ENCODE data around the gene DDX5. TPM values are rescaled to one million over a fixed set of nuclear protein-coding genes. Genes with fewer than 3 reads are reported as not detected.

DDX5 gene
- total and polyA plus RNA-seq, 9 donors = 216 to 494 (median 418) TPM

- peaks cover 3% of the 10 kb centered on the region for H3K27me3 ChIP-seq (ENCODE audit: control insufficient read depth, insufficient read depth, low read length)
- peak overlapping the region; percentile 100 for H3K4me3 ChIP-seq (ENCODE audit: low read length)
- H3K36me3 ChIP-seq (ENCODE audit: control insufficient read depth, insufficient read depth, low read length) = peaks cover 52% of the 10 kb centered on the region
- peak; percentile 35 for DNase-seq
- peak overlapping the region; percentile 100 for H3K27ac ChIP-seq (ENCODE audit: low read length)
- H3K4me1 ChIP-seq (ENCODE audit: control insufficient read depth, insufficient read depth, low read length) = peaks cover 15% of the 10 kb centered on the region
- 28% methylated on average over 4 of the region's 7 CpGs for WGBS (ENCODE audit: insufficient coverage)
- H3K9me3 ChIP-seq (replicated peaks; ENCODE audit: control insufficient read depth, low read depth, low read length) = no peaks in the 10 kb centered on the region
Measured at GRCh38 chr17:64503821-64504768, 2.0 kb downstream of the DDX5 start.

GRCh38 chr17:64503341-64503740, 2.7 kb downstream of the DDX5 start:
- Histone ChIP-seq H3K4me1 (ENCODE audit: control insufficient read depth, insufficient read depth, low read length) (peaks cover 11% of the 10 kb centered on the region), H3K27me3 (ENCODE audit: control insufficient read depth, insufficient read depth, low read length) (peaks cover 3% of the 10 kb centered on the region), H3K4me3 (ENCODE audit: low read length) (no peak overlapping the region), H3K9me3 (replicated peaks; ENCODE audit: control insufficient read depth, low read depth, low read length) (no peaks in the 10 kb centered on the region), H3K36me3 (ENCODE audit: control insufficient read depth, insufficient read depth, low read length) (peaks cover 54% of the 10 kb centered on the region), H3K27ac (ENCODE audit: low read length) (peak overlapping the region; percentile 38)
- DNase-seq = no peak
- WGBS (ENCODE audit: insufficient coverage) = 69% methylated on average over 5 of the region's 5 CpGs

DNA sequence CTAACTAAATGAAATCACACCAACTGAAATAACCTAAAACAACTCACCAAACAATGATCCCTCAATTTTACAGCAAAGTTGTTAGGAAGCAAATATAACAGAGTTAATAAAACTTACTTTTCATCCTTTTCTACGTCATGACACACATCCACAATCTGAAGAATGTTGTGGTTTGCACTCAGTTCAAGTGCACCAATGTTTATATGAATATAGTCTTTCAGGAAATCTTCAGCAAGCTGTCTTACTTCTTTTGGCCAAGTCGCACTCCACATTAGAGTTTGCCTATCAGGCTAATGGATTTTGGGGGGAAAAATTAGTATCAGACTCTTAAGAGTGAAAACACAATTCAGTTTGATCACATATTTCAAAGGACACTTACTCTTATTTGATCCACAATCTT, 3.3 kb downstream of the DDX5 start:
- no peak overlapping the region for H3K4me3 ChIP-seq (ENCODE audit: low read length)
- peak overlapping the region; percentile 38 for H3K27ac ChIP-seq (ENCODE audit: low read length)
- no peak for DNase-seq
- peaks cover 3% of the 10 kb centered on the region for H3K27me3 ChIP-seq (ENCODE audit: control insufficient read depth, insufficient read depth, low read length)
- WGBS (ENCODE audit: insufficient coverage) = no CpG with 5 or more reads among the region's 2 CpGs
- H3K36me3 ChIP-seq (ENCODE audit: control insufficient read depth, insufficient read depth, low read length) = peaks cover 56% of the 10 kb centered on the region
- no peaks in the 10 kb centered on the region for H3K9me3 ChIP-seq (replicated peaks; ENCODE audit: control insufficient read depth, low read depth, low read length)
- H3K4me1 ChIP-seq (ENCODE audit: control insufficient read depth, insufficient read depth, low read length) = peaks cover 11% of the 10 kb centered on the region

DNA sequence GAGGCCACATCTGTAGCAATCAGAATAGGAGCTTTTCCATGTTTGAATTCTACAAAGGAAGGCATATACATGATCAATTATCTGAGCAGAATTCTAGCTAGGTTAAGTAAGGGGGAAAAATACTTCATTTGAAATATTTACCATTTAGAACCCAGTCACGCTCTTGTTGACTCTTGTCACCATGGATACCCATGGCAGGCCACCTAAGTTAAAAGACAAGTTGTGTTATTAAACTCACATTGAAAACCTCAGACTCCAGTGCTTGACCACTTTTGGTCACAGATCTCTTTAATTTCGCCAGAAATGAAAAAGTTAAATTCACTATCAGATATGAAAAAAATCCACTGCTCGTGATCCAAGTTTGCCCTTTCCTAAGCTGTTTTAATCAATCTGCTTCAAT, 4.1 kb downstream of the DDX5 start:
- Histone ChIP-seq H3K36me3 (ENCODE audit: control insufficient read depth, insufficient read depth, low read length) (peaks cover 60% of the 10 kb centered on the region), H3K27me3 (ENCODE audit: control insufficient read depth, insufficient read depth, low read length) (peaks cover 3% of the 10 kb centered on the region), H3K4me1 (ENCODE audit: control insufficient read depth, insufficient read depth, low read length) (peaks cover 15% of the 10 kb centered on the region), H3K9me3 (replicated peaks; ENCODE audit: control insufficient read depth, low read depth, low read length) (no peaks in the 10 kb centered on the region), H3K4me3 (ENCODE audit: low read length) (no peak overlapping the region), H3K27ac (ENCODE audit: low read length) (no peak overlapping the region)
- WGBS (ENCODE audit: insufficient coverage) = 73% methylated on average over 3 of the region's 3 CpGs
- DNase-seq = no peak

- Histone ChIP-seq H3K27me3 (ENCODE audit: control insufficient read depth, insufficient read depth, low read length) (peaks cover 3% of the 10 kb centered on the region), H3K4me3 (ENCODE audit: low read length) (no peak overlapping the region), H3K36me3 (ENCODE audit: control insufficient read depth, insufficient read depth, low read length) (peaks cover 60% of the 10 kb centered on the region), H3K4me1 (ENCODE audit: control insufficient read depth, insufficient read depth, low read length) (peaks cover 15% of the 10 kb centered on the region), H3K27ac (ENCODE audit: low read length) (no peak overlapping the region), H3K9me3 (replicated peaks; ENCODE audit: control insufficient read depth, low read depth, low read length) (no peaks in the 10 kb centered on the region)
- 93% methylated on average over 5 of the region's 11 CpGs for WGBS (ENCODE audit: insufficient coverage)
- DNase-seq = no peak
Measured at GRCh38 chr17:64500862-64501765, 5.0 kb downstream of the DDX5 start.

- peaks cover 60% of the 10 kb centered on the region for H3K36me3 ChIP-seq (ENCODE audit: control insufficient read depth, insufficient read depth, low read length)
- no peak overlapping the region for H3K27ac ChIP-seq (ENCODE audit: low read length)
- 87% methylated on average over 3 of the region's 8 CpGs for WGBS (ENCODE audit: insufficient coverage)
- H3K4me1 ChIP-seq (ENCODE audit: control insufficient read depth, insufficient read depth, low read length) = peaks cover 20% of the 10 kb centered on the region
- peaks cover under 1% of the 10 kb centered on the region for H3K27me3 ChIP-seq (ENCODE audit: control insufficient read depth, insufficient read depth, low read length)
- no peaks in the 10 kb centered on the region for H3K9me3 ChIP-seq (replicated peaks; ENCODE audit: control insufficient read depth, low read depth, low read length)
- DNase-seq = no peak
- H3K4me3 ChIP-seq (ENCODE audit: low read length) = no peak overlapping the region
Measured at GRCh38 chr17:64500487-64500859, 5.6 kb downstream of the DDX5 start.

DNA sequence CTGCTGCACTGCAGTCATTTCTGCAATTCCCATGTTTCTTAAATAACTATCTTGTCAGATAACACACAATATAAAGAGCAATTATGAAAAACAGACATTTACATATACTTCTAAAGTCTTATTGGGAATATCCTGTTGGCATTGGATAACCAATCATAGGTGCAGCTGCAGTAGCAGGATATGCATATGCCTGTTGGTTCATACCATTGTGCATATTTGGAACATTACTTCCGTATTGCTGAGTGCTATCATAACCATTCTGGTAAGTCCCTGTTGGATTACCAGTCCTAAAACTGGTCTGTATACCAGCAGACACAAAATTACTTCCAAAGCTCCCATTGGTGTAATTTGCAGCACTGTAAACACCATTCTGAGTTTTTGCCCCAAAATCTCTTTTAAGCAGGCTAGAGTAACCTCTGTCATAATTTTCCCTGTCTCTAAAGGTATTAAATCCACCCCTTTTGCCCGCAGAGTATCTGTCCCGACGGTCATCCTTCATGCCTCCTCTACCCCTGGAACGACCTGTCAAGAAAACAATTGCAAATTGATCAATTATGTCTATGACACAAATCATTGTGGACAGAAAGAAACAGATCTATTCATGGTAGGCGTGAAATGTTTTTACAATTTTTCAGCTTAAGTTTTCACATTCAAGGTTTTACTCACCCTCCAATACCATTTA, 6.1 kb downstream of the DDX5 start:
- peaks cover 60% of the 10 kb centered on the region for H3K36me3 ChIP-seq (ENCODE audit: control insufficient read depth, insufficient read depth, low read length)
- 79% methylated on average over 3 of the region's 6 CpGs for WGBS (ENCODE audit: insufficient coverage)
- H3K4me3 ChIP-seq (ENCODE audit: low read length) = no peak overlapping the region
- no peaks in the 10 kb centered on the region for H3K27me3 ChIP-seq (ENCODE audit: control insufficient read depth, insufficient read depth, low read length)
- DNase-seq = no peak
- H3K9me3 ChIP-seq (replicated peaks; ENCODE audit: control insufficient read depth, low read depth, low read length) = no peaks in the 10 kb centered on the region
- no peak overlapping the region for H3K27ac ChIP-seq (ENCODE audit: low read length)
- H3K4me1 ChIP-seq (ENCODE audit: control insufficient read depth, insufficient read depth, low read length) = peaks cover 20% of the 10 kb centered on the region

GRCh38 chr17:64498308-64499203, 7.5 kb downstream of the DDX5 start:
- no peaks in the 10 kb centered on the region for H3K9me3 ChIP-seq (replicated peaks; ENCODE audit: control insufficient read depth, low read depth, low read length)
- no peak for DNase-seq
- no peak overlapping the region for H3K27ac ChIP-seq (ENCODE audit: low read length)
- peaks cover 12% of the 10 kb centered on the region for H3K4me1 ChIP-seq (ENCODE audit: control insufficient read depth, insufficient read depth, low read length)
- H3K27me3 ChIP-seq (ENCODE audit: control insufficient read depth, insufficient read depth, low read length) = no peaks in the 10 kb centered on the region
- WGBS (ENCODE audit: insufficient coverage) = 78% methylated on average over 1 of the region's 7 CpGs
- H3K4me3 ChIP-seq (ENCODE audit: low read length) = no peak overlapping the region
- H3K36me3 ChIP-seq (ENCODE audit: control insufficient read depth, insufficient read depth, low read length) = peaks cover 51% of the 10 kb centered on the region

GRCh38 chr17:64497565-64498035, 8.5 kb downstream of the DDX5 start:
- WGBS (ENCODE audit: insufficient coverage) = no CpG with 5 or more reads among the region's 4 CpGs
- Histone ChIP-seq H3K4me1 (ENCODE audit: control insufficient read depth, insufficient read depth, low read length) (peaks cover 9% of the 10 kb centered on the region), H3K36me3 (ENCODE audit: control insufficient read depth, insufficient read depth, low read length) (peaks cover 48% of the 10 kb centered on the region), H3K4me3 (ENCODE audit: low read length) (peak overlapping the region; percentile 75), H3K27me3 (ENCODE audit: control insufficient read depth, insufficient read depth, low read length) (no peaks in the 10 kb centered on the region), H3K27ac (ENCODE audit: low read length) (peak overlapping the region; percentile 96), H3K9me3 (replicated peaks; ENCODE audit: control insufficient read depth, low read depth, low read length) (no peaks in the 10 kb centered on the region)
- no peak for DNase-seq
